Hepatocyte (in vitro differentiated cells): Measurements from ENCODE around the gene IGFBP1.

Source experiments
- EZH2 ChIP-seq: fragments of 200-600 bp; sonication (generic); IDR thresholded peaks from 2 replicates; pipeline ENCODE4 v1.6.1; 2016; ENCODE audit warnings: antibody characterized with exemption, mild to moderate bottlenecking, borderline replicate concordance
- EZH2phosphoT487 ChIP-seq: fragments of 200-600 bp; sonication (generic); IDR thresholded peaks from one replicate; pipeline ENCODE4 v1.6.1; 2018; ENCODE audit warnings: antibody characterized with exemption, mild to moderate bottlenecking, low read depth, moderate library complexity; ENCODE audit not compliant: unreplicated experiment, severe bottlenecking
- TF ChIP-seq, protein P1 (sequence below): fragments of 200-600 bp; sonication (generic); IDR thresholded peaks from 2 replicates; pipeline ENCODE4 v1.5.1; 2016; ENCODE audit warnings: antibody characterized with exemption, mild to moderate bottlenecking; ENCODE audit not compliant: poor library complexity

GRCh38 chr7:45939574-45939973 is 51.3 kb downstream of the IGFBP1 start:
- TF ChIP-seq EZH2 = no peak
- TF ChIP-seq, protein P1, sequence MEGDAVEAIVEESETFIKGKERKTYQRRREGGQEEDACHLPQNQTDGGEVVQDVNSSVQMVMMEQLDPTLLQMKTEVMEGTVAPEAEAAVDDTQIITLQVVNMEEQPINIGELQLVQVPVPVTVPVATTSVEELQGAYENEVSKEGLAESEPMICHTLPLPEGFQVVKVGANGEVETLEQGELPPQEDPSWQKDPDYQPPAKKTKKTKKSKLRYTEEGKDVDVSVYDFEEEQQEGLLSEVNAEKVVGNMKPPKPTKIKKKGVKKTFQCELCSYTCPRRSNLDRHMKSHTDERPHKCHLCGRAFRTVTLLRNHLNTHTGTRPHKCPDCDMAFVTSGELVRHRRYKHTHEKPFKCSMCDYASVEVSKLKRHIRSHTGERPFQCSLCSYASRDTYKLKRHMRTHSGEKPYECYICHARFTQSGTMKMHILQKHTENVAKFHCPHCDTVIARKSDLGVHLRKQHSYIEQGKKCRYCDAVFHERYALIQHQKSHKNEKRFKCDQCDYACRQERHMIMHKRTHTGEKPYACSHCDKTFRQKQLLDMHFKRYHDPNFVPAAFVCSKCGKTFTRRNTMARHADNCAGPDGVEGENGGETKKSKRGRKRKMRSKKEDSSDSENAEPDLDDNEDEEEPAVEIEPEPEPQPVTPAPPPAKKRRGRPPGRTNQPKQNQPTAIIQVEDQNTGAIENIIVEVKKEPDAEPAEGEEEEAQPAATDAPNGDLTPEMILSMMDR = no peak
- no peak for TF ChIP-seq EZH2phosphoT487
